COR-L47 (cell line): ENCODE measurements around the gene NDST3.
A peak's percentile ranks its signal among the peaks of the same experiment; 100 is the strongest.

ENCODE experiments used
- DNase-seq: peaks from one replicate; lab custom pipeline; 2025; lab: John Stamatoyannopoulos, UW

Gene NDST3

DNA sequence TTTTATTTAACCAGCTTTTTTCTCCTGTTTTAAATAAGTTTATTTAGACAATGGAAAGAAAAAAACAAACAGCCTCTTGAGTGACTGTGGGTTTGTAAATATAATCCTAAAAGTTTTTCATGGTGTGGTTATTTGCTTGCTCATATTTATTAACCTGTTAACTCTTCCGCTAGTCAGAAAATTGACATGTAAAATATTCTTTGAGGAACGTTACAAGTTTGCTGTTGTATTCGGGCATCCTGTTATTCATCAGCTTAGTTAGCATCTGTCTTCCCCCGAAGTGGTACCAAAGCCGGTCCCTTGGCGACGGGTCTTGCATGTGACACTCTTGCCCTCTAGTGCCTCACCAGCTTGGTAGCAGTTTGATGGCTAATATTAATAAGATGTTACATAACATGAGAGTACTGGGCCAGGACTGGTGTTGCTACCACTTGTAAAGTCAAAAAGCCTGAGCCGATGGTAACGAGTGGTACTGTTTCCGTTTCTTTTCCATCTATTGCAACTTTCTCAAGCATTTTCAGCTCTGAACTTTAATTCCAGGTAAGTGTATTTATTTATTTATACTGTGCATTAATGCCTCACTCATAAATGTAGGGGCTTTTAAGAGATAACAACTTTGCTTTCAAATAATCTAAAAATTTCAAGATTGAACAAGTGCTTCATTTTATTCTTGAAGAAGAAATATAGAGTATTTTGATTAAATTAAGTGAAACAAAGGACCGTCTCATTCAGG, at the start of gene NDST3:
Gene NDST3, plus strand, starts transcription at position 434 of the 733 bp plus-strand sequence. CDS start 19,425 bp downstream, outside the sequence.
- DNase-seq = peak; percentile 87

DNA sequence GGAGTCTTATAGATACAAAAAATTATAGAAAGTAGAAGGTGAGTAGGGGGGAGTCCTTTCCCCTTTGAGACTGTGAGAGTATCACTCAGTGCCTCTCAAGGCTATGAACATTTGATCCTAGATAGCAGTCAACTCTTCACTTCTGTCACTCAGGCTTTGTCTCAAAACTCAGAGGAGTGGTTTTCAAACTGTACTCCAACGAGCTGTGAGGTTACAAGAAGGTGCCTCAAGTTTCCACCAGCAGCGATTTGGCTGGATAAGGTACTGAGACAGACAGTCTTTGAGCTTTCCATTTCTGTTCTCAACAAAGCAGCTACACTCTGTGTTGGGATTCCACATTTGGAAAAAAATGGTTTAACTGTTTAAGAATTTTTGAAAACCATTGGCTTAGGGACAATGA, 48.0 kb upstream of the NDST3 start:
- no peak for DNase-seq

DNA sequence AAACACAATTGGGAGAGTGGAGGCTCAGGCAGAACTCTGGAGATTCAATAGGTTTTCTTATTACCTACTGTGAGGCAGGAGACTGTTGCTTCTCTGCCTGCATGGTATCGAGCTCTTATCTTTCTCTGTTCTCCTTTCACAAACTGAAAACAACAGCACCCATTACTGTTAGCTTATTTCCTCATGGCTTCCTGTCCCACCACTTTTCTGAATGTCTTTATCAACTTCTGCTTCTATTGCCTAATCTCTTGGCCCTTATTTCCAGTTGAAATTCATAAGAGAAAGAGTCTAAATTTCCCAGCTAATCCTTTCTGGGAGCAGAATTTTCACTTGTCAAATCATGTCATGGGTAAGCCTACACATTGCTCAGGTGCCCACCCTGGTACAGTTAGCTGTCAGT, 46.8 kb upstream of the NDST3 start:
- DNase-seq = no peak

DNA sequence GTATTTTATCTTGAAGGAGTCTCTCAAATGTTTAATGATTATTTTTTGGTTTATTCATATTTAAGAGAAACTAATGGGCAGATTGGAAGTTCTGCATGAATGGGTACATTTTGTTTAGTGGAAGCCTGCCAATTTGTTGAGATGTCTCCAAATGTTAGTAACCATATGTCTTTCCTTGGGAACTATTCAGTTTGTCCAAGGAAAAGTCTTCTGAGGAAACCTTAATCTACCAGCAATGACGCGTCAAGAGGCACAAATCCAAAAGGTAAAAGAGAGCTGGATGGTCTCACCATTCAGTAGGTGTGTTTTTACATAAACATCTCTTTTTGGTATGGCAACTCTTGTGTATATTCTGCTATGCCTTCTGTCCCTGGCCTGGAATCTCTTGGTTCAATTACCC, 37.4 kb upstream of the NDST3 start:
- DNase-seq = no peak

DNA sequence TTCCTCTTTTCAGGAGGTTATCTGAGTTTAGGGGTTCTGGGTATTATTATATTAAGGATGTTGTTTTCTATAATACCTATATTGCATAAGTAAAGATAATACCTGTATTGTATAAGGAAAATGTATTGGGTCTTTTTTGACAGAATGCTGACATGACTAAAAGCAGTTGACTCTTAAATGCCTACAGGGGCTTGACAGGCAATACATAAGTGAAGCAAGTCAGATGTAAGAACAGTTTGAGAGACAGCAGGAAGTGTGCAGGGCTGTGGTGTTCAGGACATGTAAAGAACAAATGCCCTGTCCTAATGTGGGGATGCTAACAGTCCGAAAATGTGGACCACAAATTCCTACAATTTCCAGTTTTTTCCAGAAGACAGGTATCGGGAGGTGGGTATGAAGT, 30.2 kb upstream of the NDST3 start:
- DNase-seq = no peak

DNA sequence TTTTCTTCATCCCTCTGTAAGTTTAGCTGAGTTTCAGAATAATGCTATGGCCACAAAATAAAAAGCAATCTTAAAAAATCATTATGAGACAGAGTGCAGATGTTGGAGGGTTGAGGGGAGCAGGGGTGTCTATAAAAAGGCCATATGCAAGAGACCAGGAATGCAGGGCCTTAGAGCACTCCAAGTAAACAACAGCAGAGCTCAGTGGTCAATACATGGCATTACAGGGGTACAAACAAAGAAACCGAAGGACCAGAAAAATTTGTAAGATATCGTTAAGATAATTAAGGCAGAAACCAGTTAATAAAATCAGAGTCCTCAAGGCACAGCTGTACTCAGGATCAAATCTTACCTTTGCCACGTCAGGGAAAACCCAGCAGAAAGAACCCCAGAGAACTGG, 28.4 kb upstream of the NDST3 start:
- DNase-seq = no peak

DNA sequence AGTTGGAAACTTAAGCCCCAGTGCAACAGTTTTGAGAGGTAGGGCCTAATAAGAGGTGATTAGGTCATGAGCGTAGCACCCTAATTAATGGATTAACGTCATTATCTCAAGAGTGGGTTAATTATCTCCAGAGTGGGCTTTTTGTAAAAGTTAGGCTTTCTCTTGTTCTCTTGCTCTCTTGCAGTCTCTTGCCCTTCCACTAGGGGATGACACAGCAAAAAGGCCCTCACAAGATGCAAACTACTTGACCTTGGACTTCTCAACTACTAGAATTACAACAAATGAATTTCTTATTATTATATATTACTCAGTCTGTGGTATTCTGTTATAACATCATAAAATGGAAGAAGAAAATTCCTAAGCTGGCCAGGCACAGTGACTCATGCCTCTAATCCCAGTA, 22.1 kb upstream of the NDST3 start:
- DNase-seq = no peak

DNA sequence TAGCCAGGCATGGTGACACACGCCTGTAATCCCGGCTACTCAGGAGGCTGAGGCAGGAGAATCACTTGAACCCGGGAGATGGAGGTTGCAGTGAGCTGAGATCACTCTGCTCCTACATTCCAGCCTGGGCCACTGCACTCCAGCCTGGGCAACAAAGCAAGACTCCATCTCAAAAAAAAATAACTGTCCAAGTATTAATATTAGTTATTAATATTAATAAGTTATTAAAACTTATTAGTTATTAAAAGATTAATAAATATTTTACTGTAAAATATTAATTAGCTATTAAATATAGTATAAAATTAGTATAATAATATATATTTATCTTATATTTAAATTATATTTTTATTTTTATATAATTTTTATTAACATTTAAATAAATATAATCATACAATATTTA, 19.5 kb upstream of the NDST3 start:
- DNase-seq = no peak

DNA sequence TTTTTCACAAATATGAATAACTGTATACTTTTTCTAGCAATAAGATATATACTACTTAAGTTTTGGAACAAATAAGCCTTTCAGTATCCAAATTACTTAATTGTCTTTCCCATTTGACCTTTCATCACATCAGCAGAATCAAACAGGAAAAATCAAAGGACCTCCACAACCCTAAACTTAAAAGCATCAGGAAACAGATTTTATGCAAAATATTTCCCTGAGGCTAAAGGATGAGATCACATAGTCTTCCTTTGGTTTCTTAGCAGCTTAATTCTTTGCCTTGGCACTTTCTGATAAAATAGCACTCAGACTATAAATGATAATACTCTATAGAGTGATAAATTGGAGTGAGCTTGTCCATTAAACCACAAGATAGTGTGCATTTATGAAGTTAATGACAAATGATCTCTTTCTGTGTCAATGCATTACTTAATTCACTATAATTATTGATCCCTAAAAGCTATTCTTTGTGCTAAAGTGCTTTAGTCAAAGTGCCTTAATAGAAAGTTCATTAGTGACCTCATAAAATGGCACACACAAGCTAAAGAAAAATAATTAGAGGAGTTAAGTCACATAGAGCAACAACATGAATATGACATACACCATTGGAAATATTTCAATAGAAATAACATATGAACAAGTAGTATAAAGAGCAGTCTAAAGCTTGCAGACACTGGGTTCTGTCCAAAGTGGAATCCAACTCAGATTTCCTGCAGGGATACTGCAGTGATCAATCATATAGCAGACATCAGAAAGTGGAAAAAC, 15.7 kb upstream of the NDST3 start:
- DNase-seq = no peak

DNA sequence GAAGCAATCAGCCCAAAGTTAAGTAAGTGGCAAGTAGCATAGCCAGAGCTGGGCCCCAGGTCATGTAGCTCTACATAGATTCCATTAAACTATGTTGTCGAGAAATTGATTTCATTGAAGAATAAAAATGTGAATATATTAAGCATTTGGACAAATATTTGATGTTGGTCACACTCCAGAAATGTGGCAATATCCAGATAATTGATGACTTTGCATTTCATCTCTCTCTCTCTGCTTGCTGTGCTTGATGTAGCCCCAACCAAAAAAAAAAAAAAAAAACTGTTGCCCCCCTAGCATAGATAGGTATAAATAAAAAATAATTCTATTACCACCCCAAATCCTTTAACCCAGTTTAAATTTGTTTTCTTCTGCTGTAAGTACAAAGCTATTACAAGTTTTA, 7.5 kb upstream of the NDST3 start:
- no peak for DNase-seq

DNA sequence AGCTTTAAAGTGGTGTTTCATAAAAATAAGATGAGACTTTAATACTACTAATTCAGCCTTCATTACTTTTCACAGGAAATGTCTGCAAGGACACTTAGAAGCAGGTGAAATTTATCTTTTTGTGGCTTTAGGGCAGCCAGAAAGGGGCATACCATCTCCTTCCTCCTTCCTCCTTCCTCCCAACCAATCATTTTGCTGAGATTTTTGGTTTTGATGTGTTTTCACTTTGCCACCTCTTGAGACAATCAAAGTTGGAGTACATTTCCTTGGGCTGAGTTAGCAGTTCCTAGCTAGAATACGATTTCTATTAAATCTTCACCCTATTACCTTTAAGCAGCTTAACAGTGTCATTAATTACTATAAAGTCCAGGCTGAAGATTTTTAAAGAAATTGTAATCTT, 5.1 kb upstream of the NDST3 start:
- no peak for DNase-seq

DNA sequence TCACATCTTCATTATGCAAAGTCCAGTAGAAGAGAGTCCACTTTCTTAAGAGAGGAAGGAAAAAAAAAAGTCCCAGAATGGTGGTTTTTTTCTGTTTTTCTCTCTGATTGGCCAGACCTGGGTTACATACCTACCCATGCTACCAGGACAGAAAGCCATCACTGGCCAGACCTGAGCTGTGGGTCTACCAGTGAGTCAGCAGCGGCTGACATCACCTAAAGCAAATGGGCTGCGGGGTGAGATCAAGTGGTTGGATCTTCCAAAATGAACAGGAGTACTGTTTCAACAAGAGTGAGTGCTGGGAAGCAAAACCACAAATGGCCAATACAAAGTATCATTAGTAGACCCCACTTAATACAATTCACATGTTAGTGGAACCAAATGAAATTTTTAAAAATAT, 1.6 kb upstream of the NDST3 start:
- DNase-seq = no peak

DNA sequence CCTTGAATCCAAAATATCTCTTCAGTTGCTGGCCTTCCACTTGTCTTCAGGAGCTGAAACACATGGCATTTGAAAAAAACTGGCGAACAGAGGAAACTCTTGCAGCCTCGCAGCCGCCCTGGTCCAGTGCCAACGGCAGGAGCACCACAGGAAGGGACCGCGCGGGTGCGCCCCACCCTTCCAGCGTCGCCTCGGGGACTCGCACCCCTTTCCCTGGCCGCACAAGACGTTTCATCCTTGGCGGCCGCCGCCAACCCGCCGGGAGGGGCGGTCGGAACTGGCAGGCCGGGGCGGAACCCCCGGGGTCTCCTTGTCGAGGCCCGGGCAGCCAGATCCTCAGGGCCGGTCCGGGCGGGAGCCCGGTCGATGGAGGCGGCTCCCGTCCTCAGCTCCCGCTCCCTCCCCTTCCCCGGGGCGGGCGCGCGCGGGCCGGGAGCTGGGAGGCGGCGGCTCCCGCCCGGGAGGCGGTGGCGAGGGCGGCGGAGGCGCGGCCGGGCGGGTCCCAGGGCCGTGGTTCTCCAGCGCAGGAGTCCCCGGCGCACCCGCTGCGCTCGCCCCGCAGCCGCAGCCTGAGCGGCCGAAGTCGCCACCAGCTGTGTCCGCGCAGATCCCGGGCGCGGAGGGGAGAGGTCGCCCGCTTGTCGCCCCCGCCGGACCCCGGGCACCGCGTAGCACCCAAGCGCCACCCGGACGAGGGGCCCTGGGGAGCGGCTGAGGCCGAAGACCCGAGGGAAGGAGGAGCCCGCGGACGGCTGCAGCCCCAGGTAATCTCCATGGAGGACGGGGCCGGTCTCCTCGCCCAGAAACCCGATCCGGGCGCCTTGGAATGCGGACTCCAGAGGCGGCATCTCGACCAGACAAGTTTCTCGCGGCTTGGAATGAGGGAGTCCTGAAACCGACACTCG, 886 bp upstream of the NDST3 start:
- DNase-seq = peak; percentile 73

DNA sequence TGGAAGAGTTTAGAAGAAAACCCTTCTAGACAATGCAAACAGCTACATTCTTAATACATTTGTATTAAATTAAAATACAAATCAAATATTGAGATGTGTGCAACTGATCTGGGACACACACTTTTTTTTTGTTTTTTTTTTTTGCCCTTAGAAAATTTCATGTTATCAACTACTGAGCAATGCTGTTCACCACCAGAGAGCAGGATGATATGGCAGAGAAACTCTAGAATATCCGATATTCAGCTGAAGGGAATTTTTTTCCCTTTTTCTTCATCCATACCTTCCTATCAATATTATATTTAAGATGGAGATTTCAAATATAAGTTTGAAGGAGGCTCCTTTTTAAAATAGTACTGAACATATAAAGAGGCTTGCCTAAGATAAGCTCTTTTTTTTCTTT, 1.0 kb downstream of the NDST3 start:
- no peak for DNase-seq

DNA sequence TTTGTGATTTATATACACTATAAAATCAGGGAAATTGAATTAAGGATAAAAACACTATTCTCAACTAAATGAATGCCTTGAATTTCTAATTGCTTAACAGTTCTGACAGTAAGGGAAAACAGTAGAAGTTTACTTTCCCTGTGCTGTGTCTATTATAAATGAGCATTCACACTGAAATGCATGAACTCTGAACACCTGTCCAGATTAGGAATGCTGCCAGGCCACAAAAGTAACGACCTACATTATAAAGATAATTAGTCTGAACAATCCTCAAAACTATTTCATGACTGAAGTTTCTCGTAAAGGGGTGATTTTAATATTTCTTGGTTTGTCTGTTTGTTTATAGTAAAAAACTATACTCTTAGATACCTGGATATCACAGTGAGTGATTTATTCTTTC, 2.0 kb downstream of the NDST3 start:
- no peak for DNase-seq

DNA sequence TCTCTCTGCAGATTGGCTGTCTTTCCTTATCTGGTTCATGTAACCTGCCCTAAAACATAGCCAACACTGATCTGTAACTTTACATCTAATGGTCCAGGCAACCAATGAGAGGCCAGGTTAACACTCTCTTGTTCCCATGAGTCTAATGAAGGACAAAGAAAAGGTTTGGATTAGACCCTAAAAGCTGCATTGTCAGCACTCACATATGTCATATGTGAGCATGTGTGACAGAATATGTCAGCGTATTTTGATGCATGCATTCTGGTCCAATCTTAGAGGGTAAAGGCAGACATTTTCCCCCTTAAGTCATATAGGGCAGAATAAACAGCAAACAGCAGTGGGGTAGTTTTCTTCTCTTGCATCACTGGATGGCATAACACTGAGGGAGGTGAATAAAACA, 3.7 kb downstream of the NDST3 start:
- no peak for DNase-seq

DNA sequence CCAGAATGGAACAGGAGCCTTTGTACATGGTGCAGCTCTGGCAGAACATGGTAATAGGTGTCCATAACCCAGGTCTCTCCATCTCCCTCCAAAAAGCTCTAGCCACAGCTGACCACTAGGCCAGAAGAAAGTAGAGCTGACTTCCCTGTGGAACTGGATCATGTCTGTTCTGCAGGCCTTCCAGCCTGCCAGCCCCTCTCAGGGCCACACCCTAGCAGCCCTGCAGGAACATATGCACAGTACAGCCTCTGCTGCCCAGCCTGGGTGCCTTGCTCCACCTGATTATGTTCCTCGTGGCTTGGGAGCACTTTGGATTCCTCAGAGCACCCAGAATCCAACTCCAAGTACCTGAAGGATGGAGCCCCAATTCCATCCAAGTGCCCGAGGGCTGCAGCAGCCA, 12.0 kb downstream of the NDST3 start:
- no peak for DNase-seq

DNA sequence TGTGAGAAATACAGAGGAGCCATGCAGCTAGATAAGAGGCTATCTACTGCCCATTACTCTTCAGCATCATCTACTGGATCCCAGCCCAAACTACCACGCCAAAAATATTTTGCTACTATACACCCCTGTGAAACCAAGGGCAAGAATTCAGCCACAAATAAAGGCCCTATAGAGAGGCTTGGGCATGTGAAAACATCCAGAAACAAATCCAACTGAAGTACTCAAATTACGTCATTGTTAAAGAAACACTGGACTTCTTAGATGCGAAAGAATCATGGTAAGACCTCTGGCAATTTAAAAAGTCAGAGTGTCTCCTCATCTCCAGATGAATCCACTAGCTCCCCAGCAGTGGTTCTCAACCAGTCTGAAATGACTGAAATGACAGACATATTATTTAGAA, 12.8 kb downstream of the NDST3 start:
- DNase-seq = no peak

DNA sequence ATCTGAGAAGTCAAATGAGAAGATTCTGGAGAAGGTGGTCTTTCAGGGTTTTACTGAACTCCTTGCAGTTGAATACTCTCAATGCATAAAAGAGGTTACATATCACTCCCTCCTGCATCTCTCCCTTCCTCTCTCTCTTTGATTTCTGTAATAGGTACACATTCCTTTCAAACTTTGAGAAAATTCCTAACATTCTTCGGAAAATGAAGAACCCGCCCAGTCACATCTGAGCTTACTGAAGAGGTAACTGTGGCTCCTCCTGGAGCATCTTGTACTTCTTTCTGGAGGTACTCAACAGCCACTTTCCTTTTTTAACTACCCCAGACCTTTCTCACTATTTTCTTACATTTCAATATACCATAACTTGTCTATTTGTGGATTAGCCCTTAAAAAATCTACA, 24.7 kb downstream of the NDST3 start:
- DNase-seq = no peak

DNA sequence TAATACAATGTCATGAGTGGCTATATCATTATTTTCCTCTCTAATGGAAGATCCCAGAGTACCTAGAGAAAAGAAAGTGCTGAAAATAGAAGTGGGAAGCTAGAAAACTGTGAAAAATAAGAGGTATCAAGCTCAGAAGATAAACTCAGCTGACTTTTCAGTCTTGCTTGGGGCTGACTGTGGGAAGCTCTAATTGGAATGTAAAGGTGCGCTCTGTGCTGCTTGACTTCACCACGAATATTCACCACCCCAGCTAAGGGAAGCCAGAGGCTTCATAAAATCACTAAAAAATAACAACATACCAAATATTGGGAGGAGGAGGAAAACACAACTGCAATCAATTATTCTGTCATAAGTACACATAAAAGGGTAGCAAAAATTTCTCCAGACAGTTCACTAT, 25.1 kb downstream of the NDST3 start:
- no peak for DNase-seq

DNA sequence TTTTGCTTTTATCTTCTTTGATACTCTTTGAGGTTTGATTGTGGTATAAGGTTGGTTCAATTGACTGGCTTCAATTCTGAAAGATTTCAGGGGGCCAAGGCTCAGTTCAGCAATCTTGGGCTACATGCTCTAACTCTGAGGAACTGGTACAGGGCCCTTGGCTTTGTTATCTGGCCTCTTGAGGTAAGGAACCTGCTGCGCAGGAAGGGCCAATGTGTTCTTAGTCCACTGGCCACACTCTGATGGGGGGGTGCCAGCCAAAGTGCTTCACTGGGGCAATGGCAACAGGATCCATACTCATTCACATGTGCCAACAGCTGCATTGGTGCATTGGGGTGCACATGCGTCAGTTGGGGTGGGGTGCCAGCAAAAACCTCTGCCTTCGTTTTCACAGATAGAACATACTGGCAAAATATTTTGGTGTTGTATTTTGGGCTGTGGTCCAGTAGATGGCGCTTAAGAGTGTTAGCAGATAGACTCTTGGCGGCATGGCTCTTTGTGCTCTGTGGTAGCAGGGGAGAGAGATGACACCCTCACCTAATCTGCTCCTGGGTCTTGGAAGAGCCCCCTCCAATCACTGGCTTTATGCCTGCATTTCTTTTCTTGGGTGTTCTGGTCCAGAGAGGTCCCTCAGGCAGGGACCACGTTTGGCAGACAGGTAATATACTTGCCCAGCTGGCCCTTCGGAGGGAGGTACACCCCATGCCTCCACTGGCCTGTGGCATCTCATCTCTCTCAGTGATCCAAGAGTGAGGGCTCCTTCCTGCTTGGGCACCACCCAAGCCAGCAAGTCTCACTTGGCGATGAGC, 42.9 kb downstream of the NDST3 start:
- no peak for DNase-seq

DNA sequence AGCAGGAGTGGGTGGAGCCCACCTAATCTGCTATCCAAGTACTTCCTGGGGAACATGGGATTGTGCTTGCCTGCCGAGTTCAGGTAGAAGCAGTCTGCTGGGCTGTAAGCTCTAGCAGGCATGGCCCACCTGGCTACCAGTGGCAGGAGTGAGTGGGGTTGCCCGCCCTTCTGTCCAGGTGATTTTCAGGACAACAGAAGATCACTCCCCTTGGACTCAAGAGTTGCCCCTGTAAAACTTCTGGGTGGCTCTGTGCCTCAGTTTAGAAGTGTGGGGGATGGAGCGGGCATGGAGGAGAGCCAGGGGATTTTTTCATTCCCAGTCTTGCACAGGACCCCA, 43.5 kb downstream of the NDST3 start:
- no peak for DNase-seq
